ENCODE results near the gene SERPINA5. TPM values are rescaled to one million over a fixed set of nuclear protein-coding genes. Genes with fewer than 3 reads are reported as not detected.

Gene SERPINA5
- total RNA-seq, 4 donors from 2014 or later: 2.1 to 5.1 (median 3.7) TPM

DNA sequence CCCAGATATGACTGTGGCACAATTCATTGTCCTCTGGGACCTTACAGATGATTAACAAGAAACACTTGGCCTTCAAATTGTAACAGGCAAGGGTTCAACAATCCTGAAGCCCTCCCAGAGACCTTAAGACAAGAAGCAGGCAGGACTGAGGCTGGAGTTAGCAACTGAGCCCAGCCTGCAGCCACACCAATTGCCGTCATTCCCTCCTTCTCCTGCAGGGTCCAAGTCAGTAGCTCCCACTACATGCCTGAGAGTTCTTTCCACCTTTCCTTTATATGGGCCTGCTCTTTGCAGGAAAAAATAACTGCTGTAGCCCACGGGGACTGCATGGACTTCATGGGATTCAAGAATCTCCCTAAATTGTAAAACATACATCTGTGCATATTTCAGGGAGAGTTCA lies 22.4 kb upstream of the SERPINA5 start:
- TF ChIP-seq POLR2A (IDR thresholded peaks at IDR 0.05; ENCODE audit: low read depth): no peak
- TF ChIP-seq EP300 (IDR thresholded peaks at IDR 0.05): no peak
- no peak for TF ChIP-seq POLR2AphosphoS5 (IDR thresholded peaks at IDR 0.05)
- TF ChIP-seq, protein P1, sequence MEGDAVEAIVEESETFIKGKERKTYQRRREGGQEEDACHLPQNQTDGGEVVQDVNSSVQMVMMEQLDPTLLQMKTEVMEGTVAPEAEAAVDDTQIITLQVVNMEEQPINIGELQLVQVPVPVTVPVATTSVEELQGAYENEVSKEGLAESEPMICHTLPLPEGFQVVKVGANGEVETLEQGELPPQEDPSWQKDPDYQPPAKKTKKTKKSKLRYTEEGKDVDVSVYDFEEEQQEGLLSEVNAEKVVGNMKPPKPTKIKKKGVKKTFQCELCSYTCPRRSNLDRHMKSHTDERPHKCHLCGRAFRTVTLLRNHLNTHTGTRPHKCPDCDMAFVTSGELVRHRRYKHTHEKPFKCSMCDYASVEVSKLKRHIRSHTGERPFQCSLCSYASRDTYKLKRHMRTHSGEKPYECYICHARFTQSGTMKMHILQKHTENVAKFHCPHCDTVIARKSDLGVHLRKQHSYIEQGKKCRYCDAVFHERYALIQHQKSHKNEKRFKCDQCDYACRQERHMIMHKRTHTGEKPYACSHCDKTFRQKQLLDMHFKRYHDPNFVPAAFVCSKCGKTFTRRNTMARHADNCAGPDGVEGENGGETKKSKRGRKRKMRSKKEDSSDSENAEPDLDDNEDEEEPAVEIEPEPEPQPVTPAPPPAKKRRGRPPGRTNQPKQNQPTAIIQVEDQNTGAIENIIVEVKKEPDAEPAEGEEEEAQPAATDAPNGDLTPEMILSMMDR (IDR thresholded peaks at IDR 0.05): no peak
- intact Hi-C loops (cut with DNase I): no loop called here
- Histone ChIP-seq H3K27me3 (peaks cover 0 to 6% (median 0%) of the 10 kb centered on the region in 4 donors), H3K9me3 (peaks cover 0 to 19% (median 13%) of the 10 kb centered on the region in 4 donors), H3K36me3 (no peaks in the 10 kb centered on the region), H3K27ac (replicated peaks in 1 of 4) (no peak overlapping the region), H3K4me3 (no peak overlapping the region), H3K4me1 (no peaks in the 10 kb centered on the region)
- 73% methylated on average over 2 of the region's 2 CpGs for WGBS
- no peak for DNase-seq (ENCODE audit: extremely low spot score)

DNA sequence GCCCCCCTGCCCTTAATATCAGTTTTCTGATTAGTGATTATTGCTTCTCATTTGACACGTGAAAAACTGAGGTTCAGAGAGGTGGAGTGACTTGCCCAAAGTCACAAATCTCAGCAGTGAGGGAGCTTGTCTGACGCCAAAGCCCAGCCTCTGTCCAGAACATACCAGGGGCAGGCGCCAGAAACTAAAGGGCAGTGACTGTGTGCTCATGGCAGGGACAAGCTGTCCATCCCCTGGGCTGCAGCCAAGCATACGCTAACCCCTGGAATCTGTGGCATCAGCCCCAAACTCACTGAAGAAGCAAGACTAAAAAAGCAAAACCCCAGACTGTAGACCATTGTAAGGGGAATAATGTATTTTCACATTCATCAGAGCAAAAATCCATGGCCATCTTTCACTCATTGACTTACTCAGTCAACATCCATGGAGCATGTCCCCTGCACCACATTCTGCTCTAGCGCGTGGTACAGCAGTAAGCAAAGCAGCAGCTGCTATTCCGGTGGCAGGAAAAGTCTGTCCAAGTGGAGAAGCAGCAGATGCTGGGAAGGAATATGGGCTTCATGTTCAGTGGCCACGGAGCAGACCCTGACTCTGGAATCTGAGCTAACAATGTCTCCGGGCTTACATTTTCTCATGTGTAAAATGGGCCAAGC lies 21.5 kb upstream of the SERPINA5 start:
- H3K9me3 ChIP-seq: peaks cover 0 to 11% (median 6%) of the 10 kb centered on the region in 4 donors
- no peak overlapping the region for H3K27ac ChIP-seq (replicated peaks in 1 of 4)
- intact Hi-C loops (cut with DNase I): no loop called here
- H3K4me1 ChIP-seq: no peaks in the 10 kb centered on the region
- DNase-seq (ENCODE audit: extremely low spot score): no peak
- no peaks in the 10 kb centered on the region for H3K36me3 ChIP-seq
- no peak overlapping the region for H3K4me3 ChIP-seq
- TF ChIP-seq, protein P1 (IDR thresholded peaks at IDR 0.05): no peak
- TF ChIP-seq POLR2AphosphoS5 (IDR thresholded peaks at IDR 0.05) (no peak), EP300 (IDR thresholded peaks at IDR 0.05) (no peak), POLR2A (IDR thresholded peaks at IDR 0.05; ENCODE audit: low read depth) (no peak)
- WGBS: 77% methylated on average over 9 of the region's 9 CpGs
- H3K27me3 ChIP-seq: peaks cover 0 to 6% (median 0%) of the 10 kb centered on the region in 4 donors

DNA sequence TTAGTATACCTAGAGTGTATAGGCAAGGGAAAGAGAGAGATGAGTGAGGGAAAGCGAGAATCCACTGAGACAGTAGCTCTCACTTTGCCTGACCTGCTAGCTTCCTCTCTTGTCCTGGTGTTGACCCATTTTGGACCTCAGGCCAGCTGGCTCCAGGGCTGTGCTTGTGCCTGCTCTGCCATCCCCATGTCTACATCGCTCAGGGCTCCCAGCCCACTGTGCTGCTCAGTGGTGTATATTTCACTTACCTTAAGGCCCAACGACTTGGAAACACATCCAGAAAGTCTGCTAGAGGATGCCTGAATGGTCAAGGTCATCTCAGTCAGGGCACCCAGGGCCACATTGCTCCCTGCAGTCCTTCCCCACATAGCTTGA lies 20.9 kb upstream of the SERPINA5 start:
- intact Hi-C loops (cut with DNase I): no loop called here
- no peaks in the 10 kb centered on the region for H3K4me1 ChIP-seq
- H3K36me3 ChIP-seq: no peaks in the 10 kb centered on the region
- H3K4me3 ChIP-seq: no peak overlapping the region
- H3K27ac ChIP-seq (replicated peaks in 1 of 4): no peak overlapping the region
- peaks cover 0 to 6% (median 0%) of the 10 kb centered on the region in 4 donors for H3K27me3 ChIP-seq
- no peak for DNase-seq (ENCODE audit: extremely low spot score)
- H3K9me3 ChIP-seq: peaks cover 0 to 11% (median 4%) of the 10 kb centered on the region in 4 donors
- TF ChIP-seq POLR2AphosphoS5 (IDR thresholded peaks at IDR 0.05) (no peak), EP300 (IDR thresholded peaks at IDR 0.05) (no peak), POLR2A (IDR thresholded peaks at IDR 0.05; ENCODE audit: low read depth) (no peak)
- 80% methylated on average over 3 of the region's 3 CpGs for WGBS

DNA sequence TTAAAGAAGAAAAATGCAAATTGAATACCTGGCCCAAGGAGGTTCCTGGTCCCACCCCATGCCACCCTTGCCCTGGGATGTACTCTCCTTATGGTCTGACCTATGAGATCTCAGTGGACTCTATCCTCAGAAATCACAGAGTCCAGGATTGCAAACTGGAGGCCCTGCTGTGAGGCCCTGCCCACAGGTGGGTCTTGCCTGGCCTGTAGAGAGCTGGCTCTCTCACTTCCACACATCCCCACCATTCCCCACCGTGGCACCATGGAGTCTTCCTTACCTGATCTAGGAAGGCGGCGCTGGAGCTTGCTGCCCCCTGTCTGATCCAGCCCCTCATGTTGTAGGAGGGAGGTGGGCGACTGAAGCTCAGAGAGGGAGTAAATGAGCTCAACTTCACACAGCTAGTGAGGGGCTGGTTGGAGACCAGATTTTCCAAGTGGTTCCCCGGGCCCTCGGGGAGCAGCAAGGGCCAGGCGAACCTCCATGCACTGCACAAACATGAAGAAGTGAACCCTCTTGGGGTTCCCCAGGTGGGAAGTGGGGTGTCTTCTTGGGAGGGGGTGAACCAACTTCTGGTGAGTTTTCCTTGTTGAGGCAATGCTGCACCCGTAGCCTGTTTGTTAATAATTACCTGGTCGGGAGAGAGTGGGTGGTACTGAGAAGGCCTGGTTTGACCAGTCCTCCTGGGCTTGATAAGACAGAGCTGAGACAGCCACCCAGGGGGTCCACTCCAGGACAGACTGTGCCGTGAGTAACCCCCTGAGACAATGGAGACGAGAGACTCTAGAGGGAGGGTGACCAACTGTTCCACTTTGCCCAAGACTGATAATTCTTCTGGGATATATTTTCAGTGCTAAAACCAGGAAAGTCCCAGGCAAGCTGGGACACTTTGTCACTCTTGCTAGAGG lies 20.2 kb upstream of the SERPINA5 start, which contains the start of gene SERPINA4:
Gene SERPINA4, plus strand, starts transcription at position 692 of the 905 bp plus-strand sequence. CDS start 2,041 bp downstream, outside the sequence.
- intact Hi-C loops (cut with DNase I): no loop called here
- H3K4me1 ChIP-seq: no peaks in the 10 kb centered on the region
- no peak for DNase-seq (ENCODE audit: extremely low spot score)
- peaks cover 0 to 12% (median 2%) of the 10 kb centered on the region in 4 donors for H3K9me3 ChIP-seq
- no peak for TF ChIP-seq POLR2AphosphoS5 (IDR thresholded peaks at IDR 0.05)
- TF ChIP-seq, protein P1 (IDR thresholded peaks at IDR 0.05): no peak
- no peak for TF ChIP-seq EP300 (IDR thresholded peaks at IDR 0.05)
- TF ChIP-seq POLR2A (IDR thresholded peaks at IDR 0.05; ENCODE audit: low read depth): no peak
- WGBS: 92% methylated on average over 11 of the region's 11 CpGs
- peaks cover 0 to 6% (median 0%) of the 10 kb centered on the region in 4 donors for H3K27me3 ChIP-seq
- H3K27ac ChIP-seq (replicated peaks in 1 of 4): no peak within 1 kb of the TSS
- H3K4me3 ChIP-seq: no peak within 1 kb of the TSS
- no peaks in the 10 kb centered on the region for H3K36me3 ChIP-seq

DNA sequence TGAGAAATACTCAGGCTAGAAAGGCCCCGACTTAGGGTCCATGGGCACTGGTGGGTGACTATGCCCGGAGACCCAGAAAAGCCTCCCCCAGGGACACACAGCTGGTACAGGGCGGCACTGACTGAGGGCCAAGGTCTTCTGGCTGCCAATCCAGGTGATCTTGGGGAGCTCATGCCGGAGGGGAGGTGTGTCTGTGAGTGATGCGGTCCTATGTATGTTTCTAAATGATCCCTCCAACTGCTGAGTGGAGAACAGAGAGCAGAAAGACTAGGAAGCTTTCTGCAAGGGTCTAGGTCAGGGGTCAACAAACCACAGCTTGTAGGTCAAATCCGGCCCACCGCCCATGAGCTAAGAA lies 19.6 kb upstream of the SERPINA5 start:
- WGBS: 83% methylated on average over 7 of the region's 7 CpGs
- H3K36me3 ChIP-seq: no peaks in the 10 kb centered on the region
- H3K27me3 ChIP-seq: peaks cover 0 to 6% (median 0%) of the 10 kb centered on the region in 4 donors
- H3K9me3 ChIP-seq: peaks cover 0 to 12% (median 2%) of the 10 kb centered on the region in 4 donors
- H3K27ac ChIP-seq (replicated peaks in 1 of 4): no peak overlapping the region
- intact Hi-C loops (cut with DNase I): no loop called here
- H3K4me3 ChIP-seq: no peak overlapping the region
- no peak for DNase-seq (ENCODE audit: extremely low spot score)
- H3K4me1 ChIP-seq: no peaks in the 10 kb centered on the region
- TF ChIP-seq POLR2A (IDR thresholded peaks at IDR 0.05; ENCODE audit: low read depth): no peak
- TF ChIP-seq, protein P1 (IDR thresholded peaks at IDR 0.05): no peak
- no peak for TF ChIP-seq EP300 (IDR thresholded peaks at IDR 0.05)
- TF ChIP-seq POLR2AphosphoS5 (IDR thresholded peaks at IDR 0.05): no peak
